Activated CD8-positive, alpha-beta memory T cell treated with anti-CD3 and anti-CD28 coated beads, Interleukin-2, amount 50 U/mL, for 24 hours (primary cell): ENCODE data around the gene NMT2.

Source experiments
- DNase-seq: peaks from one replicate; pipeline ENCODE4 v3.0.0-alpha.2; 2020; ENCODE audit errors: extremely low read depth

Gene NMT2

GRCh38 chr10:15181576-15182156 lies 13.2 kb upstream of the NMT2 start:
- DNase-seq = no peak

DNA sequence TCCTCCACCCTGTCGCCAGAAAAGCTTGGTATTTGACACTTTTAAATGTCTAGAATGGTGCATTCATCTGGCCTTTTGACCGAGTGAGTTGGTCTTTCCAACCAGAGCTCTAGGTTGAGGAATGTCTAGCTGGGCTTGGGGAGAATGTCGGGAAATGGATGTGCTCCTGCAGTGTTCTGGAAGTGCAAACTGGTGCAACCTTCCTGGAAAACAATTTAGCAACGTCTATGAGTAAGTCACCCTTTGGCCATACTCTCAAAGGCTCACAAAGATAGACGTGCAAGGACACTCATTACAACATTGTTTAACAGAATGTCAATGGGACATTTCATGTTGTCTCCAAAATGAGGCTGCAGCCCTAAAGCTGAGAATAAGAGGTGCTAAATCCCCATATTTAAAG lies 12.2 kb upstream of the NMT2 start:
- no peak for DNase-seq

GRCh38 chr10:15176269-15176668 lies 7.8 kb upstream of the NMT2 start:
- no peak for DNase-seq

DNA sequence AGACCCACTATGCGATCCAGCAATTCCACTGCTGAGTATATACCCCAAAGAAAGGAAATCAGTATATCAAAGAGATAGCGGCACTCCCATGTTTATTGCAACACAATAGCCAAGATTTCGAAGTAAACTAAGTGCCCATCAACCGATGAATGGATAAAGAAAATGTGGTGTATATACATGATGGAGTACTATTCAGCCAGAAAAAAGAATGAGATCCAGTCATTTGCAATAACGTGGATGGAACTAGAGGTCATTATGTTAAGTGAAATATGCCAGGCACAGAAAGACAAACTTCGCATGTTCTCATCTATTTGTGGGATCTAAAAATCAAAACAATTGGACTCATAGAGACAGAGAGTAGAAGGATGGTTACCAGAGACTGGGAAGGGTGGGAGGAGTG lies 7.1 kb upstream of the NMT2 start:
- DNase-seq = no peak

DNA sequence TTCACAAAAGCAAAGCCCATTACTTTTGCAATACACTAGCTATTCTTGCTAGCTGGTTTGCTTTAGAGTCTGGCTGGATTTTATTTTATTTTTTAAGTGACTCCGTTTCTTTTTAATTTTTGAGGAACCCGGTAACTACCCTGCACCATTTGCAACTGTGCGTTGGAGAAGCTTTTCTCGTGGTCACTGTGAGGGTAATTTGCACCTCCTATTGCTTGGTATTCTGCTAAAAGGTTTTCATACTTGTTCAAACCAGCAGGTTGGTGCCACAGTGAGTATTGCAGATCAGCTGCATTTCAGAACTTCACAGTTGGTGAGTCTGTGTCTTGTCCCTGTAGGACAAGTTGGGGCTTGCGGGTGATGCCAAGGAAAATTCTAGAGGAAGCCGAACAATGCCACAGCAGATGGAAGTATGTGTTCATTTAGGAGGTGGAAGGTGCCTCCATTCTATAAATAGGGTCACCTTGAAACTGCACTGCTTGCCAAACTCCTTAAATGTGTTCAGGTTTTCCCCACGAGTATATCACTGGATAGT lies 3.9 kb upstream of the NMT2 start:
- no peak for DNase-seq

DNA sequence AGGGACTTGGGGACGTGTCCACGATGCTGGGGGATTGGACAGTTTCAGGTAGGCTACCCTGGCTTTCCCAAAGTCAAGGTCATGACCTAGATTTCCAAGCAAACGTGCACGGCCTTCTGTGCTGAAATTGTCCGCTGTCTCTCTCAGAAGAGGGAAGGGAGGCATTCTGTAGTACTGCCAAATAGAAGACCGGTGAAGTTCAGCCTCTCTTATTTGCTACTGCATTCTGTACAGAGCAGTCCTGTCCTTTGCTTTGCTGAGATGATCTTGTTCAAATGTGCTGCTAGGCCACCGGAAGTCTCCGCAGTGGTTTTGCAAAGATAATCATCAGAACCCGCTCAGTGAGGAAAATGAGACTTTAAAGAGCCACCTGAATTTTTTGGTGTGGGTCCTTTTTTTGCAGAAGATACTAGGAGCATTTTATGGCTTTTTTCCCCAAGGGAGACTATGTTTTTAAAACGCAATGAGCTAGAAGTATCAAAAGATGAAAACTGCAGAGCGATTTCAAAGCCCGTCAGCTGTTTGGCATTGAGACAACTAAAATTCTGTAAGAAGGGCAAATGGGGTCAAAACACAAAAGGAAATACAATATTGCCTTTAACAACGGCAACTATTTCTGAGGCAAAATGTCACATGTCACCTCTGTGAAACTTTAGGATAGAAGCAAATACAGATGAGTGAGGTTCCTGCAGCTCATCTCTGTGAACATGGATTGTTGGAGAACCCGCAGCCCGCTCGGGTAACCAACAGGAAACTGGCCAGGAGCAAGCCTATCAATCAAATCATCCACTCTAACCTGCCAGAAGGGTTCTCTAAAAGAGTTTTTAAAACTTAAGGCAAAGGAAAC lies 1.3 kb upstream of the NMT2 start:
- DNase-seq = no peak

DNA sequence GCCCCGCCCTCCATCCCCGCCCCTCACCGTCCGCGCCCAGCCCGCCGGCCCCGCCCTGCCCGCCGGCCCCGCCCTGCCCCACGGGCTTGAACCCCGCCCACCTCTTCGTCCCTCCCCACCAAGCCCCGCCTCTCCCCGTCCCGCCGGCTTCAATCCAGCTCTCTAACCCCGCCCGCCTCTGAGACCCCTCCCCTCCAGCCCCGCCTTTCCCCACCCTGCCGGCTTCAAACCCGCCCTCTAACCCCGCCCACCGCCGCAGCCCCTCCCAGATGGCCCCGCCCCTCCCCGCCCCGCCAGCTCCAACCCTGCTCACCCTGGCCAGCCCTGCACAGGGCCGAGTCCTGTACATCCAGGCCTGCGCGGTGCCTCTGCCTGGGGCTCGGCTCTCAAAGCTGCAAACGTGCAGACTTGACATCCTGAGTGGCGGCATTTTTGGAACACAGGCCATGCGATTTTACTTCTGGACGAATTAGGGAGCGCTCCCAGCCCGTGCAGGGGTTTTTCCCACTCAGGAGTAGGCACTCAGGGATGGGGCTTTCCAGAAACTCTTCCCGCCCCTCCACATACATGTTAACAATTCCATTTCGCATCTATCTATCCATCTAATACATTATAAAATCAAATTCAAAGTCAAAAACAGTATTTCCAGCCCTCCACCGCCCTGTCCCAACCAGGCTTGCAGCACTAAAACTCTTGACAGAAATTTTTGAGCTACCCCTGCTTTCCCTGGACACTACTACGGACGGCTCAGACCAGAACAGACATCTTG lies 477 bp upstream of the NMT2 start:
- peak; percentile 89 for DNase-seq

DNA sequence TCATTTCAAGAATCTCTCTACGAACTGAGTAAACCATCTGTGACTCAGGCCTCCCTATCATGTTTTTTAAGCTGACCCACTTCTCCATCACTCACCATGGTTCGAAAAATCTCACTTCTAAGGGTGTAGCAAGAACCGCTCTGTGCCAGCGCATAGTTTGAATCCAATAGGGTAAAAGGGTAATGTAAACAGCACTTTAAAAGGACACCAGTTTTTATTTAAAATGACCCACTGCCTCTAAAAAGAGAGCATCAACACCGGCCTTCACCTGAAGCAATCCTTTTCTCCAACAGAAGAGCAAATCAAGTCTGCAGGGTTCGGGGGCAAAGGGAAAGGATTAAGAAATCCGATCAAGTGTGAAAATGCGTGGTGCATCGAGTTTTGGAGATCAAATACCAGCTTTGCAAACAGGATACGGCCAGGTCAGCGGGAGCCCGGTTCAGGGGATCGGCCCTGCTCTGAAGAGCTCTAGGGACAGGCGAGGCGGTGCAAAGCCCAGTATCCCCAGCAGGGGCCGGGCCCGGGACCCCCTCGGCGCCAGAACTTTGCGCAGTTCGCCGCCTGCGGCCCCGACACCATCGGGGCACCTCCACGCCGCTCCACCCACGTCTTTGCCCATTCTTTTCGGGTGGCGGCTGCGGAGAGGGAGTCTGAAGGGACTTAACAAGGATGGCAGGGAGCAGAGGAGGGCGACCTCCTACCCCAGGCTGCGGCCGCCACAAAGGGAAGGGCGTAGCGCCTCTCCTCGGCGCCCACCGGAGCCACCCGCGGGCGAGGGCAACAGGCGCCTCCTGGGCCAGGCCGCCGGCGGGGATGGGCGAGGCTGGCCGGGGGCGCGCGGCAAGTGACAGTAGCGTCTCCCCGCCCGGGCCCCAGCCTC lies 842 bp downstream of the NMT2 start:
- no peak for DNase-seq

- no peak for DNase-seq
Observed at GRCh38 chr10:15166325-15166724, 2.2 kb downstream of the NMT2 start.

- DNase-seq = no peak
Observed at GRCh38 chr10:15163253-15163828, 5.2 kb downstream of the NMT2 start.

DNA sequence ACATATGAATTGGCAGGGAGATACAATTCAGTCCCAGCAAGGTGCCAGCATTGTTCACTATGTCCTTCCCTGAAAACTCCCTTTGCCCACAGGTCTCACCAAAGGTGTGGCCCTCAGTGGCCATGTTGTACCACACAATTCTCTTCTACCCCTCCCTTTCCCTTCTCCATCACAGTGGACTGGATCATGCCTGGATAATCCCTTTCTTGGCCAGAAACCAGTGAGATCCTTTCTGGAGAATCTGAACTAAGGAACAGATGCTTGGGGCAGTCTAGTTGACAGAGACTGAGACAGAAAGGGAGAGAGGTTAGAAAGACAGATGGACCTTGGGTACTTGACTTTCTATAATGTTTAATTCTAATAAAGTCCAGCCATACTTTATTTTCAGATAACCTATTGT lies 9.5 kb downstream of the NMT2 start:
- no peak for DNase-seq

GRCh38 chr10:15158448-15158847 lies 10.0 kb downstream of the NMT2 start:
- DNase-seq = no peak

DNA sequence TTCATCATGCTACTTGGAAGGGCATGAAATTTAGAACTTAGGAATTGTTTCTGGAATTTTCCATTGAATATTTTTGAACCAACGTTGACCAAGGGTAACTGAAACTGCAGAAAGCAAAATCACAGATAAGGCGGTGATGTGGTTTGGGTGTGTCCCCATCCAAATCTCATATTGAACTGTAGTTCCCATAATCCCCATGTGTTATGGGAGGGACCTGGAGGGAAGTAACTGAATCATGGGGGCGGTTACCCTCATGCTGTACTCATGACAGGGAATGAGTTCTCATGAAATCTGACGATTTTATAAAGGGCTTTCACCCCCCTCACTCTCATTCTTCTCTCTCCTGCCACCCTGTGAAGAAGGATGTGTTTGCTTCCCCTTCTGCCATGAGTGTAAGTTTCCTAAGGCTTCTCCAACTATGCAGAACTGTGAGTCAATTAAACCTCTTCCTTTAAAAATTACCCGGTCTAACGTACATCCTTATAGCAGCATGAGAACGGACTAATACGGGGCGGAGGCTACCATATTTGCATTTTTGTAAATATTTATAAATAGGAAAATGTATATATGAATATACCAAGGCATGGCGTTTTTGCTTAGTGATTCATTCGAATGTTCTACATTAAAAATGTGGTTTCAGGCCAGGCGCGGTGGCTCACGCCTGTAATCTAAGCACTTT lies 12.4 kb downstream of the NMT2 start:
- no peak for DNase-seq

DNA sequence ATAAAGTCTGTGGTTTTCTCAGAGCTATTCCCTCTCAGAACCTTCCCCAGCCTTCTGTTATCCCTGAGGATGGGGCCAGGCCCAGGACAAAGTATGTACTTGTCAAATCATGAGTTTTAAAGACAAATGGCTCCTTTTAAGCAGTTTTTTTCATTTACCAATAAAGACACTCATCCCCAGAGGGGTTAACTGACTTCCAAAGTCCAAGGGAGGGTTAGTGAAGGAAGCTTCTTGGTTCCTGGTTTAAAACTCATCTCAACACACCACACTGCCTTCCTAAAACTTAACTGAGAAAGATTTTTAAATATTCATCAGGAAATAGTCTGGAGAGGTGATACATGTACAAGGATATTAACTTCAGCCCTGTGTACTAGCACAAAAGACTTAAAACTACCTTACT lies 15.9 kb downstream of the NMT2 start:
- no peak for DNase-seq

DNA sequence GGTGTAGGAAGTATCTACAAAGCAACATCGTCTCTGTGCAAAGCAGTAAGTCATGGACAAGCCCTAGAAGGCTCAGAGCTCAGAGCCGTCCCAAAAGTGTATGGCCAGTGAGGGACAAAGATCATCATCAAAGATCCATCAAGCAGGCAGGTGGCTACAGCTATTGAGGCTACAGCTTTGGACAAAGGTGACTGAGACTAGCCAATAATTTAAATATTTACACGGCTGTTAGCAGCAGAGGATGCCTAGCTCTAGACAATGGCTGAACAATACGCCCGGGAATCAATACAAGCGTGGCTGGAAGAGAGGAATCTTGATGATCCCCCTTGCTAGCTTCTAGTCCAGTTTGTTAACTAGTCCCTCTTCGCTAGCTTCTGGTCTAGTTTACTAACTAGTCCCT lies 17.9 kb downstream of the NMT2 start:
- DNase-seq = no peak

DNA sequence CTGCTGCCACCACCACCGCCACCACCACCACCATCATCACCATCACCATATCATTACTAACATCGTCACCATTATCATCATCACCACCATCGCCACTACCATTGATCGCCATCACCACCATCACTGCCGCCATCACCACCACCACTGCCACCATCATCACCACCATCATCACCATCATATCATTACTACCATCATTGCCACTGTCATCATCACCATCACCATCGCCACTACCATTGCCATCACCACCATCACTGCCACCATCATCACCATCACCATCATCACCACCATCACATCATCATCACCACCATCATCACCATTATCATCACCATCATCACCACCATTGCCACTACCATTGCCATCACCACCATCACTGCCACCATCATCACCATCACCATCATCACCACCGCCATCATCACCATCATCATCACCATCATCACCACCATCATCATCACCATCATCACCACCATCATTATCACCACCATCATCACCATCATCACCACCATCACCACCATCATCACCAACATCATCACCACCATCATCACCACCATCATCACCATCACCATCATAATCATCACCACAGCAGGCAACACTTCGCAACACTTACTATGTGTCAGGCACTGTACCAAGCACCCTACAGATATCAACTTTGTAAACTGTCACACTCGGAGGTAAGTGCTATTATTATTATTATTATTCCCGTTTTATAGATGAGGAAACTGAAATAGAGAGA lies 19.3 kb downstream of the NMT2 start:
- no peak for DNase-seq

DNA sequence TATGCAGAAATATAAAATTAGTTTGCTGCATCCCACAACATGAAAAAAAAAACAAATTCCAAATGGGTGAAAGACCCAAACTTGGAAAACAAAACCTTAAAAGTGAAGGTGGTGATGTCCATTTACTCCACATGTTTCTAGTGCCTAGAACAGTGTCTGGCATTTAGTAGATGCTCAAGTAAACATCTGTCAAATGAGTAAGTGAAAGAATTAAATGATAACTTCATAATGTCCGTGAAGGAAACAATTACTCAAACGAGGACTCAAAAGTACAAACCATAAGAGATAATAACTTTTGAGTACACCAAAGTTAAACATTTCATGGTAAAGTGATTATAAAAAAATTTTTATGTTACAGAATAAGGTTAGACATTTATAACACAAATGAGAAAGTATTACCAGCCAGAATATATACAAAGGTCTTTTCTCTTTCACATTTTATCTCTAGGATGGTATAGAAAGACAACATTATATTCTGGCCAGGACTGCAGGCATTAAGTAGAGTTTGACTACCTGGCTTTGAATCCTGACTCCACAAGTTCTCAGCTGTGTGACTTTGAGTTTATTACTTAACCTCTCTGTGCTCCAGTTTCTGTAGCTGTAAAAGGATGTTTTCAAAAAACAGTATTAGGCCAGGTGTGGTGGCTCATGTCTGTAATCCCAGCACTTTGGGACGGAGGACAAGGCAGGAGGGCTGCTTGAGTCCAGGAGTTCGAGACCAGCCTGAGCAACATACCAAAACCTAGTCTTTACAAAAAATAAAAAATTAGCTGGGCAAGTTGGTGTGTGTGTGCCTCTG lies 20.7 kb downstream of the NMT2 start:
- DNase-seq = no peak

DNA sequence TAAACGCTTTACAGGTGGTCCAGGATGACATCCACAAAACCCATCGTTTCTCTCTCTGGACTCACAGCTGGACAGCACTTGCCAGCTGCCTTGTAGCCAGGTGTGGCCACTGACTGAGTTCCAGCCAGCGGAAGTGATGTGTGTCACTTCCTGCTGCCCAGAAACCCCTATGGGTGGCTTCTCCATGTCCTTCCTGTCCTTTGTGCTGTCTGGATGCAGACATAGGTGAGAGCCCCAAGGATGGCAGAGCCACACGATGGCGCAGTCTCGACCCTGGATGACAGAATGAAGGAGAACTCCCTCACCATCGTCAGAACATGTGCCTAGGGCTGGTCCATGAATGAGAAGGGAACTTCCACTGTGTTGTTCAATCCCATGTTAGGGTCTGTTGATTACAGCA lies 22.1 kb downstream of the NMT2 start:
- DNase-seq = no peak

DNA sequence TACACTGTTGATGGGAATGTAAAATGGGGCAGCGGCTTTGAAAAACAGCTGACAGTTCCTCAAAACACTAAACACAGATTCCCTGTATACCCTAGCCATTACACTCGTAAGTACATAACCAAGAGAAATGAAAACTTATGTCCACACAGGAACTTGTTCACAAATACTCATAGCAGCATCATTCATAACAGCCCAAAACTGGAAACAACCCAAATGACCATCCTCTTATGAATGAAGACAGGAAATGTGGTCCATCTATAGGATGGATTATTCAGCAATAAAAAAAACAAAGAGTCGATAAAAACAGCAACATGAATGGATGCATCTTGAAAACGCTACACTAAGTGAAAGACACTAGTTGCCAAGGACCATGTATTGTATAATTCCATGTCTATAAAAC lies 23.7 kb downstream of the NMT2 start:
- DNase-seq = no peak
